GM12891 (cell line): ENCODE data around the gene REL.

Experiments
- PAX5 ChIP-seq: IDR thresholded peaks from 2 replicates; pipeline ENCODE4 v1.6.1; 2011; ENCODE audit warnings: low read length, moderate library complexity, mild to moderate bottlenecking; ENCODE audit not compliant: insufficient read depth, severe bottlenecking
- POLR2A ChIP-seq: IDR thresholded peaks from 2 replicates; pipeline ENCODE4 v1.6.1; 2011; ENCODE audit warnings: low read depth, low read length, control low read depth
- POLR2AphosphoS5 ChIP-seq: IDR thresholded peaks from 2 replicates; pipeline ENCODE4 v1.6.1; 2011; ENCODE audit warnings: low read depth, low read length, control low read depth
- POU2F2 ChIP-seq: IDR thresholded peaks from 2 replicates; pipeline ENCODE4 v1.6.1; 2011; ENCODE audit warnings: low read depth, mild to moderate bottlenecking, control low read depth, low read length, moderate library complexity
- SPI1 ChIP-seq: IDR thresholded peaks from 2 replicates; pipeline ENCODE4 v1.6.1; 2011; ENCODE audit warnings: low read depth, low read length, control low read depth

GRCh38 chr2:60886991-60887390 is 5.6 kb downstream of the REL start:
- TF ChIP-seq POLR2AphosphoS5 (no peak), POLR2A (no peak), SPI1 (no peak), PAX5 (no peak), POU2F2 (no peak)
